Smooth muscle cell (in vitro differentiated cells): ENCODE measurements around the gene APCDD1L. TPM values are rescaled to one million over a fixed set of nuclear protein-coding genes. Genes with fewer than 3 reads are reported as not detected.

Experiments used
- DNase-seq: peaks from one replicate; lab custom pipeline; 2025; ENCODE audit not compliant: unreplicated experiment; lab: John Stamatoyannopoulos, UW
- H2AFZ ChIP-seq: fragments of 200-600 bp; sonication (generic); 2 replicates; pipeline ENCODE4 v1.6.0; 2016; ENCODE audit warnings: antibody characterized with exemption, low read depth, mild to moderate bottlenecking
- H3F3A ChIP-seq: fragments of 200-600 bp; sonication (generic); 2 replicates; pipeline ENCODE4 v1.6.0; 2017; ENCODE audit warnings: antibody characterized with exemption, low read depth
- H3K27ac ChIP-seq: fragments of 200-600 bp; sonication (generic); 2 replicates; pipeline ENCODE4 v1.5.1; 2016; ENCODE audit warnings: low read depth, mild to moderate bottlenecking
- H3K27me3 ChIP-seq: fragments of 200-600 bp; sonication (generic); 2 replicates; pipeline ENCODE4 v1.6.1; 2016; ENCODE audit warnings: low read depth, mild to moderate bottlenecking
- H3K36me3 ChIP-seq: fragments of 200-600 bp; sonication (generic); 2 replicates; pipeline ENCODE4 v1.5.1; 2016; ENCODE audit warnings: low read depth
- H3K4me1 ChIP-seq: fragments of 200-600 bp; sonication (generic); 2 replicates; pipeline ENCODE4 v1.5.1; 2016; ENCODE audit warnings: low read depth
- H3K4me2 ChIP-seq: fragments of 200-600 bp; sonication (generic); 2 replicates; pipeline ENCODE4 v1.6.0; 2016; ENCODE audit warnings: mild to moderate bottlenecking
- H3K4me3 ChIP-seq: fragments of 200-600 bp; sonication (generic); 2 replicates; pipeline ENCODE4 v1.5.1; 2016; ENCODE audit warnings: mild to moderate bottlenecking
- H3K79me2 ChIP-seq: fragments of 200-600 bp; sonication (generic); 2 replicates; pipeline ENCODE4 v1.6.0; 2016; ENCODE audit warnings: low read depth, mild to moderate bottlenecking
- H3K9ac ChIP-seq: fragments of 200-600 bp; sonication (generic); 2 replicates; pipeline ENCODE4 v1.6.0; 2016; ENCODE audit warnings: low read depth
- H3K9me3 ChIP-seq: fragments of 200-600 bp; sonication (generic); replicated peaks from 2 replicates; pipeline ENCODE4 v1.5.1; 2016; ENCODE audit warnings: low read depth
- H4K20me1 ChIP-seq: fragments of 200-600 bp; sonication (generic); 2 replicates; pipeline ENCODE4 v1.6.0; 2016; ENCODE audit warnings: low read depth
- WGBS: methylation state at CpG from one replicate; pipeline ENCODE4 v1.1.7; 2016; ENCODE audit warnings: low lambda C conversion rate; 5-methylcytosine and 5-hydroxymethylcytosine counted together
- polyA plus RNA-seq: library from polyadenylated mRNA; unstranded; fragments of >200 nt; fragmentation: Nextera tagmentation; extraction: Ambion mirVana; gene quantifications from 2 replicates; pipeline ENCODE4 v1.2.1, GENCODE V29; 2016
- total RNA-seq: library from RNA; depleted of rRNA; stranded (reverse); fragments of >200 nt; gene quantifications from 2 replicates; pipeline ENCODE4 v1.2.3, GENCODE V29; 2014
- TF ChIP-seq, protein P1 (sequence below): fragments of 200-600 bp; sonication (generic); IDR thresholded peaks from 2 replicates; pipeline ENCODE4 v1.5.1; 2017; ENCODE audit warnings: borderline replicate concordance, mild to moderate bottlenecking, antibody characterized with exemption; ENCODE audit not compliant: insufficient read depth, poor library complexity, severe bottlenecking

Gene APCDD1L
- total and polyA plus RNA-seq, 2 experiments from 2014 or later = 9.4 to 18.3 TPM

DNA sequence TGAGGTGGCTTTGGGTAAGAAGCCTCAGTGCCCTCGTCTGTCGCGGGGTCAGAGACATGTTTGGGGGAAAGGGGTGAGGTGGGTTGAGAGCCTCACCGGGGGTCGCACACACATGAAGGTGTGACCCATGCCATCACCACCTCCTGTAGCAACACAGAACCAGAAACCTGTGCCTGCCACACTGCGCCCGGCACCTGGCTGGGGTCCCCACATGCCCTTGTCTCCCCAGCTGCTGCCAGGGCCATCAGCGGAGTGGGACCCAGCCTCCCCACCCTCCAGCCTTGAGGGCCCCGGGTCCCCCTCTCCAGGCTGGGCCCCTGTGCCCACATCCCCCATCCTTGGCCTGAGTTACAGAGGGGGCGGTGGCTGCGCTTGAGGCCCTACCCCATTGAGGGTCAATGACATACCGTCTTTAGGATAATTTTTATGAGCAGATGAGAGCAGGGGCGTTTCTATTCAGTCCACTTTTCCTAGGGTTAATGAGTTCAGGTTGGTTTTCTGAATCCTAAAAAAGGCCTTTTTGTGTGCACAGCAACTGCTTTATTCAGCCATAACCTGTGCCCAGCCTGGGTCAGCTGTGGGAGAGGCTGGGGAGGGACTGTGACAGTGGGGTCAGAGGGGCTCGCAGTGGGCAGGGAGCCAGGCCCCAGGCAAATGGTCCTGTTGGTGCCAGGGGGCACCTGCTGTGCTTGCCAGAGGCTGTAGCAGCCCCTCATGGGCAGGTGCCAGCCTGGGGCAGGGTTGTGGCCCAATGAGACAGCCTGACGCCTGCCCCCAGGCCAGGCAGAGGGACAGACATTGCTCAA lies 19.4 kb downstream of the APCDD1L start:
- Histone ChIP-seq H3K4me2 (no peak overlapping the region), H3F3A (no peaks in the 10 kb centered on the region), H2AFZ (no peak overlapping the region), H3K27me3 (no peaks in the 10 kb centered on the region), H3K4me3 (no peak overlapping the region), H3K27ac (no peak overlapping the region), H4K20me1 (no peaks in the 10 kb centered on the region), H3K9me3 (no peaks in the 10 kb centered on the region), H3K79me2 (no peaks in the 10 kb centered on the region), H3K4me1 (no peaks in the 10 kb centered on the region), H3K36me3 (no peaks in the 10 kb centered on the region), H3K9ac (no peak overlapping the region)
- 95% methylated on average over 13 of the region's 15 CpGs for WGBS
- TF ChIP-seq, protein P1, sequence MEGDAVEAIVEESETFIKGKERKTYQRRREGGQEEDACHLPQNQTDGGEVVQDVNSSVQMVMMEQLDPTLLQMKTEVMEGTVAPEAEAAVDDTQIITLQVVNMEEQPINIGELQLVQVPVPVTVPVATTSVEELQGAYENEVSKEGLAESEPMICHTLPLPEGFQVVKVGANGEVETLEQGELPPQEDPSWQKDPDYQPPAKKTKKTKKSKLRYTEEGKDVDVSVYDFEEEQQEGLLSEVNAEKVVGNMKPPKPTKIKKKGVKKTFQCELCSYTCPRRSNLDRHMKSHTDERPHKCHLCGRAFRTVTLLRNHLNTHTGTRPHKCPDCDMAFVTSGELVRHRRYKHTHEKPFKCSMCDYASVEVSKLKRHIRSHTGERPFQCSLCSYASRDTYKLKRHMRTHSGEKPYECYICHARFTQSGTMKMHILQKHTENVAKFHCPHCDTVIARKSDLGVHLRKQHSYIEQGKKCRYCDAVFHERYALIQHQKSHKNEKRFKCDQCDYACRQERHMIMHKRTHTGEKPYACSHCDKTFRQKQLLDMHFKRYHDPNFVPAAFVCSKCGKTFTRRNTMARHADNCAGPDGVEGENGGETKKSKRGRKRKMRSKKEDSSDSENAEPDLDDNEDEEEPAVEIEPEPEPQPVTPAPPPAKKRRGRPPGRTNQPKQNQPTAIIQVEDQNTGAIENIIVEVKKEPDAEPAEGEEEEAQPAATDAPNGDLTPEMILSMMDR = no peak
- no peak for DNase-seq

DNA sequence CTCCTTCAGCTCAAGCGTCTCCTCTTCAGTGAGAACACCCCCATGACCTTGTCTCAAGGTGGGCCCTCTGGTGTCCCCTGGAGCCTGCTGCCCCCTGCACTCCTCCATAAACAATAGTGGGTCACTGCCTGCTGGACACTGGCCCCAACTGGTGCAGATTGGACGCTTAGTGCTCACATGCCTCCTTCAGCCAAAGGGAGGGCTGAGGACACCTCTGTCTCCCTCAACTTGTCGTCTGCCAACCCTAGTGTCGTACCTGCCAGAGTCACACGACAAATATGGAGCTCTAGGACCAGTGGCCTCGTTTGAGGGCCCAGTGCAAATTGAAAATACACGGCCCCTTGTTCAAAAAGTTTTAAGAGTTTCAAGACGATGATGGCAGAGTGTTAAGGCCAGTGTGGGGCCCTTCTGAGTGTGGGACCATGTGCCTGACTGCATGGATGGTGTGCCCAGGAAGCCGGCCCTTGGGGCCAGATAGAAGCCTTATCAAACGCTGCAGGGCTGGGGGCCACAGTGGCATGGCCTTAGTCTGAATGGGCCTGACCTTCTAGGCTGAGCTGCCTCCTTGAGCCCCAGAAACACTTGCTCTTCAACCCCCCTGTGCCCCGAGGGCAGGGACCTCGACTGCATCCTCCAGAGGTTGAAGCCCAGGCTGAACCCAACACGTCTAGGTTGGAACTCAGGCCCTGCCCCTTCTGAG lies 20.1 kb downstream of the APCDD1L start:
- no peaks in the 10 kb centered on the region for H3F3A ChIP-seq
- no peak for DNase-seq
- WGBS = 94% methylated on average over 13 of the region's 13 CpGs

DNA sequence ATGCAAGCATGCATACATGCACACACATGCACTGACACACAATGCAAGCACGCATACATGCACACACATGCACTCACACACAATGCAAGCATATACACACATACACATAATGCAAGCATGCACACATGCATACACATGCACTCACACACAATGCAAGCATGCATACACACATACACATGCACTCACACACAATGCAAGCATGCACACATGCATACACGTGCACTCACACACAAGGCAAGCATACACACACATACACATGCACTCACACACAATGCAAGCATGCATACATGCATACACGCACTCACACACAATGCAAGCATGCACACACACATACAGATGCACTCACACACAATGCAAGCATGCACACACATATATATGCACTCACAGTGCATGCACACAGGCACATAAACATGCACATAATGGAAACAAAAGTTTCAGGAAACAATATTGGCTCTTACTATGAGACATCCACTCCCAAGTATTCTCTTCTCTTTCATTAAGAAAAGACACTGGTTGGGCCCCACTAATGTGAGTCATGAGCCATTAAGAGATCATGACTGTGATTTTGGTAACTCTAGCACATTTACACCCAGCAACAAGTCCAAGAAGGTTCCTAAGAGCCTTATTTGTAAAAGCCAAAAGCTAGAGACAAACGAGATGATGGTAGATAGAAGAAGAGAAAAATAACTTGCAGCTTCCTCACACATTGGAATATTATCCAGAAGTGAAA lies 22.2 kb downstream of the APCDD1L start:
- Histone ChIP-seq H3K27me3 (no peaks in the 10 kb centered on the region), H3K27ac (no peak overlapping the region), H3K36me3 (no peaks in the 10 kb centered on the region), H4K20me1 (no peaks in the 10 kb centered on the region), H2AFZ (no peak overlapping the region), H3K9me3 (no peaks in the 10 kb centered on the region), H3K4me1 (no peaks in the 10 kb centered on the region), H3K79me2 (no peaks in the 10 kb centered on the region), H3F3A (no peaks in the 10 kb centered on the region), H3K9ac (no peak overlapping the region), H3K4me3 (no peak overlapping the region), H3K4me2 (no peak overlapping the region)
- TF ChIP-seq, protein P1 = no peak
- WGBS = 77% methylated on average over 4 of the region's 4 CpGs
- no peak for DNase-seq

More for the DNA sequence above, 20.1 kb downstream of the APCDD1L start:
- H3K79me2 ChIP-seq = no peaks in the 10 kb centered on the region
- no peak overlapping the region for H2AFZ ChIP-seq
- H3K4me1 ChIP-seq = no peaks in the 10 kb centered on the region
- no peaks in the 10 kb centered on the region for H3K36me3 ChIP-seq
- TF ChIP-seq, protein P1 = no peak
- H4K20me1 ChIP-seq = no peaks in the 10 kb centered on the region
- no peaks in the 10 kb centered on the region for H3K9me3 ChIP-seq
- no peak overlapping the region for H3K9ac ChIP-seq
- H3K4me2 ChIP-seq = no peak overlapping the region
- no peak overlapping the region for H3K4me3 ChIP-seq
- no peak overlapping the region for H3K27ac ChIP-seq
- no peaks in the 10 kb centered on the region for H3K27me3 ChIP-seq
